CD14-positive monocyte (primary cell): ENCODE measurements around the gene SPEF2. TPM values are rescaled to one million over a fixed set of nuclear protein-coding genes. Genes with fewer than 3 reads are reported as not detected.

Experiments used
- DNase-seq, 3 donors: peaks; one replicate each; pipeline ENCODE4 v3.0.0-alpha.2; 2011 to 2022
- H2AFZ ChIP-seq: 2 replicates; pipeline ENCODE4 v1.6.0; 2012; ENCODE audit warnings: mild to moderate bottlenecking, low read depth, low read length, inconsistent platforms; ENCODE audit not compliant: insufficient read depth, poor library complexity, severe bottlenecking
- H3K27ac ChIP-seq, 2 donors: 1 replicate in 1 of 2; 2 replicates in 1 of 2; pipeline ENCODE4 v1.5.1; 2012 to 2013; ENCODE audit warnings: low read length in 2 of 2, control low read depth in 1 of 2, inconsistent platforms in 1 of 2, low read depth in 1 of 2, mild to moderate bottlenecking in 1 of 2
- H3K27me3 ChIP-seq, 2 donors: one replicate each; pipeline versions ENCODE4 v1.6.0 to v1.6.1; 2011 to 2013; ENCODE audit warnings: low read length in 2 of 2; ENCODE audit not compliant: control insufficient read depth in 2 of 2, insufficient read depth in 2 of 2
- H3K36me3 ChIP-seq, 2 donors: replicated peaks in 1 of 2; 1 replicate in 1 of 2; 2 replicates in 1 of 2; pipeline versions ENCODE4 v1.5.1 to v1.6.1; 2012 to 2013; ENCODE audit warnings: low read length in 2 of 2, control low read depth in 1 of 2, inconsistent platforms in 1 of 2, mild to moderate bottlenecking in 1 of 2; ENCODE audit not compliant: insufficient read depth in 2 of 2, control insufficient read depth in 1 of 2
- H3K4me1 ChIP-seq, 2 donors: 1 replicate in 1 of 2; 2 replicates in 1 of 2; pipeline versions ENCODE4 v1.5.1 to v1.6.1; 2012 to 2013; ENCODE audit warnings: low read length in 2 of 2, control low read depth in 1 of 2, inconsistent platforms in 1 of 2, mild to moderate bottlenecking in 1 of 2, moderate library complexity in 1 of 2; ENCODE audit not compliant: insufficient read depth in 2 of 2, control insufficient read depth in 1 of 2
- H3K4me2 ChIP-seq: replicated peaks from 2 replicates; pipeline ENCODE3; 2012; ENCODE audit warnings: low read length, moderate library complexity, mild to moderate bottlenecking; ENCODE audit not compliant: poor library complexity, severe bottlenecking; ENCODE audit errors: extremely low read depth
- H3K4me3 ChIP-seq, 3 experiments: fragments of 200-600 bp in 1 of 3; sonication (generic) in 1 of 3; replicated peaks in 1 of 3; 1 replicate in 2 of 3; 2 replicates in 1 of 3; pipeline ENCODE4 v1.5.1; 2011 to 2013; ENCODE audit warnings: low read length in 3 of 3, mild to moderate bottlenecking in 3 of 3, control low read depth in 2 of 3, low read depth in 2 of 3, inconsistent platforms in 1 of 3, moderate library complexity in 1 of 3
- H3K79me2 ChIP-seq: 2 replicates; pipeline ENCODE4 v1.6.0; 2012; ENCODE audit warnings: mild to moderate bottlenecking, control low read depth, inconsistent platforms, low read length, moderate library complexity; ENCODE audit not compliant: insufficient read depth
- H3K9ac ChIP-seq: 2 replicates; pipeline ENCODE4 v1.6.0; 2017; ENCODE audit warnings: low read length, mild to moderate bottlenecking; ENCODE audit not compliant: insufficient read depth, poor library complexity, severe bottlenecking
- H3K9me3 ChIP-seq, 2 donors: replicated peaks in 1 of 2; 1 replicate in 1 of 2; 2 replicates in 1 of 2; pipeline versions ENCODE4 v1.5.1 to v1.6.1; 2012 to 2013; ENCODE audit warnings: low read length in 2 of 2, control low read depth in 1 of 2; ENCODE audit not compliant: control insufficient read depth in 1 of 2, insufficient read depth in 1 of 2
- H4K20me1 ChIP-seq: 2 replicates; pipeline ENCODE4 v1.6.0; 2012; ENCODE audit warnings: mild to moderate bottlenecking, low read length, control low read depth, moderate library complexity; ENCODE audit not compliant: insufficient read depth
- H3K27ac Mint-ChIP-seq, 7 donors: one replicate each; pipeline ENCODE4 v1.8.0; 2020; ENCODE audit warnings: mild to moderate bottlenecking in 7 of 7, mixed read lengths in 7 of 7, moderate library complexity in 6 of 7, inconsistent platforms in 2 of 7
- H3K27me3 Mint-ChIP-seq, 3 donors: one replicate each; pipeline ENCODE4 v1.8.0; 2021 to 2022; ENCODE audit warnings: low read depth in 3 of 3, mild to moderate bottlenecking in 3 of 3, mixed read lengths in 3 of 3, moderate library complexity in 3 of 3, inconsistent platforms in 1 of 3
- H3K36me3 Mint-ChIP-seq, 2 donors: one replicate each; pipeline ENCODE4 v1.8.0; 2020; ENCODE audit warnings: mixed read lengths in 2 of 2, inconsistent platforms in 1 of 2, mild to moderate bottlenecking in 1 of 2
- H3K4me1 Mint-ChIP-seq: one replicate; pipeline ENCODE4 v1.8.0; 2020; ENCODE audit warnings: mild to moderate bottlenecking, mixed read lengths
- H3K4me3 Mint-ChIP-seq, 2 donors: one replicate each; pipeline ENCODE4 v1.8.0; 2020; ENCODE audit warnings: mild to moderate bottlenecking in 2 of 2, mixed read lengths in 2 of 2, moderate library complexity in 1 of 2
- H3K9me3 Mint-ChIP-seq, 7 donors: one replicate each; pipeline ENCODE4 v1.8.0; 2020 to 2022; ENCODE audit warnings: mixed read lengths in 7 of 7, mild to moderate bottlenecking in 6 of 7, moderate library complexity in 6 of 7, inconsistent platforms in 2 of 7
- CTCF ChIP-seq: fragments of 200-600 bp; IDR thresholded peaks from one replicate; pipeline ENCODE4 v1.8.0; 2022; ENCODE audit warnings: antibody characterized with exemption, mild to moderate bottlenecking
- WGBS: methylation state at CpG from one replicate; pipeline ENCODE4 v1.1.5; 2013; ENCODE audit warnings: missing lambda C conversion rate; ENCODE audit not compliant: insufficient coverage; 5-methylcytosine and 5-hydroxymethylcytosine counted together
- intact Hi-C, 2 donors: fragments of 100-400 bp; cut with micrococcal nuclease; formaldehyde crosslinking; loops; one replicate each; pipeline versions ENCODE4 v1.15.0 to v1.15.1; 2023
- polyA plus RNA-seq, 3 donors: library from polyadenylated mRNA; depleted of rRNA in 1 of 3; unstranded in 2 of 3; stranded (reverse) in 1 of 3; fragments of 300-500 nt in 2 of 3; fragments of >200 nt in 1 of 3; fragmentation: Illumina TruSeq in 2 of 3; gene quantifications; 1 replicate in 2 of 3; 2 replicates in 1 of 3; pipeline ENCODE4 v1.2.3, GENCODE V29; 2012 to 2021

SPEF2 gene
- polyA plus RNA-seq, 3 donors: 0.46 to 0.96 (median 0.48) TPM

- H3K4me3 Mint-ChIP-seq: no peak overlapping the region
- H4K20me1 ChIP-seq: no peaks in the 10 kb centered on the region
- no peaks in the 10 kb centered on the region for H3K79me2 ChIP-seq
- no peaks in the 10 kb centered on the region for H3K4me1 ChIP-seq
- H3K4me1 Mint-ChIP-seq: no peaks in the 10 kb centered on the region
- H2AFZ ChIP-seq: no peak overlapping the region
- H3K27ac Mint-ChIP-seq: no peak overlapping the region
- WGBS: 80% methylated on average over 2 of the region's 2 CpGs
- peaks cover 0 to 1% (median 0%) of the 10 kb centered on the region in 7 donors for H3K9me3 Mint-ChIP-seq
- intact Hi-C loops: no loop called here
- H3K9ac ChIP-seq: no peak overlapping the region
- no peak overlapping the region for H3K4me3 ChIP-seq
- no peak overlapping the region for H3K27ac ChIP-seq
- no peak for DNase-seq
- no peaks in the 10 kb centered on the region for H3K27me3 Mint-ChIP-seq
- no peak for TF ChIP-seq CTCF
- H3K4me2 ChIP-seq: no peak overlapping the region
- no peaks in the 10 kb centered on the region for H3K36me3 Mint-ChIP-seq
- H3K36me3 ChIP-seq: no peaks in the 10 kb centered on the region
- H3K27me3 ChIP-seq: no peaks in the 10 kb centered on the region
- no peaks in the 10 kb centered on the region for H3K9me3 ChIP-seq
Measured at GRCh38 chr5:35833224-35833623, 215.6 kb downstream of the SPEF2 start.

GRCh38 chr5:35835796-35836742, 218.4 kb downstream of the SPEF2 start:
- no peak overlapping the region for H3K4me2 ChIP-seq
- H3K4me1 Mint-ChIP-seq: no peaks in the 10 kb centered on the region
- 100% methylated on average over 2 of the region's 7 CpGs for WGBS
- H3K36me3 ChIP-seq: no peaks in the 10 kb centered on the region
- H3K79me2 ChIP-seq: no peaks in the 10 kb centered on the region
- H3K36me3 Mint-ChIP-seq: no peaks in the 10 kb centered on the region
- TF ChIP-seq CTCF: no peak
- no peak overlapping the region for H3K27ac Mint-ChIP-seq
- H3K4me3 Mint-ChIP-seq: no peak overlapping the region
- H3K9me3 ChIP-seq: no peaks in the 10 kb centered on the region
- H3K4me1 ChIP-seq: no peaks in the 10 kb centered on the region
- H3K9me3 Mint-ChIP-seq: peaks cover 0 to 1% (median 0%) of the 10 kb centered on the region in 7 donors
- no peak overlapping the region for H3K9ac ChIP-seq
- no peak overlapping the region for H3K27ac ChIP-seq
- DNase-seq: no peak
- H3K27me3 ChIP-seq: no peaks in the 10 kb centered on the region
- intact Hi-C loops: no loop called here
- no peaks in the 10 kb centered on the region for H4K20me1 ChIP-seq
- H3K27me3 Mint-ChIP-seq: no peaks in the 10 kb centered on the region
- no peak overlapping the region for H2AFZ ChIP-seq
- H3K4me3 ChIP-seq: no peak overlapping the region
